Activated naive CD8-positive, alpha-beta T cell treated with anti-CD3 and anti-CD28 coated beads, Interleukin-2, amount 50 U/mL, for 16 hours (primary cell): ENCODE results near the gene RDM1.
"Not testable (repeated sequence)": the region's sequence is repeated elsewhere in the genome, so short reads cannot be mapped to it uniquely, and the experiment has no call there.

Experiments
- DNase-seq: peaks from one replicate; pipeline ENCODE4 v3.0.0-alpha.2; 2020; ENCODE audit warnings: low read depth, low spot score

Gene RDM1

GRCh38 chr17:35898283-35899070, 32.1 kb downstream of the RDM1 start:
- no peak for DNase-seq

- DNase-seq, result not testable (repeated sequence)
Observed at GRCh38 chr17:35897772-35898171, 32.8 kb downstream of the RDM1 start.

- DNase-seq, result no peak
Observed at GRCh38 chr17:35895636-35896587, 34.7 kb downstream of the RDM1 start.

- no peak for DNase-seq
Observed at GRCh38 chr17:35894206-35894605, 36.4 kb downstream of the RDM1 start.

GRCh38 chr17:35893751-35894150, 36.8 kb downstream of the RDM1 start:
- no peak for DNase-seq

- no peak for DNase-seq
Observed at GRCh38 chr17:35892091-35893035, 38.2 kb downstream of the RDM1 start.

GRCh38 chr17:35891269-35891668, 39.3 kb downstream of the RDM1 start:
- DNase-seq, result no peak

- no peak for DNase-seq
Observed at GRCh38 chr17:35890774-35891155, 39.8 kb downstream of the RDM1 start.

GRCh38 chr17:35889818-35890773, 40.5 kb downstream of the RDM1 start:
- no peak for DNase-seq

- no peak for DNase-seq
Observed at GRCh38 chr17:35889241-35889640, 41.3 kb downstream of the RDM1 start.

- no peak for DNase-seq
Observed at GRCh38 chr17:35879773-35880654, 50.6 kb downstream of the RDM1 start, which contains the start of gene CCL5. Gene CCL5 (minus strand): TSS chr17:35880360.

- DNase-seq, result no peak
Observed at GRCh38 chr17:35878361-35878760, 52.2 kb downstream of the RDM1 start.

- DNase-seq, result no peak
Observed at GRCh38 chr17:35877345-35878029, 53.1 kb downstream of the RDM1 start.

GRCh38 chr17:35876534-35876933, 54.0 kb downstream of the RDM1 start:
- DNase-seq, result no peak

- DNase-seq, result no peak
Observed at GRCh38 chr17:35875800-35876139, 54.8 kb downstream of the RDM1 start.

- DNase-seq, result no peak
Observed at GRCh38 chr17:35875072-35875799, 55.3 kb downstream of the RDM1 start.

GRCh38 chr17:35872196-35872980, 58.2 kb downstream of the RDM1 start:
- no peak for DNase-seq
